ENCODE data around the gene R3HDM2. TPM values are rescaled to one million over a fixed set of nuclear protein-coding genes. Genes with fewer than 3 reads are reported as not detected.
A peak's percentile ranks its signal among the peaks of the same experiment; 100 is the strongest.
"Not testable (repeated sequence)": the region's sequence is repeated elsewhere in the genome, so short reads cannot be mapped to it uniquely, and the experiment has no call there.

The R3HDM2 gene
- total and polyA plus RNA-seq, 2 donors (not counting 1 experiment from before 2014, with no cell fraction given) = 104 to 129 TPM

GRCh38 chr12:57429473-57430111, 1.3 kb downstream of the R3HDM2 start:
- intact Hi-C loops (cut with micrococcal nuclease) = loop anchor here (2.0 kb wide), 1 partner anchor 57 kb away; no protein-coding TSS in a partner anchor
- ATAC-seq (ENCODE audit: low read depth) (no peak), DNase-seq (peak; percentile 25)
- Mint-ChIP-seq H3K9me3 (ENCODE audit: insufficient read depth) (no peaks in the 10 kb centered on the region), H3K27ac (peak overlapping the region; percentile 99), H3K4me3 (peak overlapping the region; percentile 99), H3K27me3 (no peaks in the 10 kb centered on the region), H3K4me1 (peaks cover 44% of the 10 kb centered on the region)
- Histone ChIP-seq H3K27me3 (replicated peaks in 1 of 4; ENCODE audit: control extremely low read depth in 1 of 4, control insufficient read depth in 3 of 4, insufficient read depth in 4 of 4, low read length in 3 of 4) (no peaks in the 10 kb centered on the region), H2AFZ (ENCODE audit: insufficient read depth, low read depth, low read length, poor library complexity, severe bottlenecking) (peak overlapping the region; percentile 84), H4K20me1 (ENCODE audit: control insufficient read depth, insufficient read depth, low read length, poor library complexity, severe bottlenecking) (peaks cover 9% of the 10 kb centered on the region), H3K4me2 (replicated peaks; ENCODE audit: low read depth, low read length, poor library complexity, severe bottlenecking) (peak overlapping the region; percentile 81), H3K79me2 (ENCODE audit: control insufficient read depth, insufficient read depth, low read length) (peaks cover 37% of the 10 kb centered on the region), H3K36me3 (replicated peaks in 1 of 2; ENCODE audit: control extremely low read depth in 1 of 2, control insufficient read depth in 1 of 2, extremely low read depth in 1 of 2, insufficient read depth in 2 of 2, low read length in 1 of 2) (no peaks in the 10 kb centered on the region), H3K9ac (ENCODE audit: low read length) (peak overlapping the region; percentile 76), H3K4me1 (ENCODE audit: control insufficient read depth in 2 of 2, insufficient read depth in 2 of 2, low read length in 2 of 2) (peaks cover 13 to 19% of the 10 kb centered on the region in 2 donors), H3K4me3 (ENCODE audit: control extremely low read depth in 1 of 5, extremely low read depth in 1 of 5, insufficient read depth in 1 of 5, low read depth in 2 of 5, low read length in 4 of 5) (peak overlapping the region; percentile 60 to 94 (median 64)), H3K27ac (ENCODE audit: low read length in 2 of 2) (peak overlapping the region; percentile 96), H3K9me3 (ENCODE audit: control extremely low read depth in 1 of 3, control insufficient read depth in 2 of 3, insufficient read depth in 1 of 3, low read length in 2 of 3) (no peaks in the 10 kb centered on the region)
- WGBS (ENCODE audit: insufficient coverage) = 70% methylated on average over 1 of the region's 9 CpGs
- no peak for TF ChIP-seq EZH2 (IDR thresholded peaks at IDR 0.05; ENCODE audit: borderline replicate concordance, insufficient read depth, low read depth, low read length, poor library complexity, severe bottlenecking)
- no peak for TF ChIP-seq CTCF (IDR thresholded peaks at IDR 0.05)
- POLR2A ChIA-PET = interaction anchor here (0.5 to 0.6 kb wide), 4 partner anchors 28 to 336 kb away, joined by 3 to 10 read pairs (median 4); no protein-coding TSS in a partner anchor
- CTCF ChIA-PET = interaction anchor here (0.8 to 1.2 kb wide), 5 partner anchors 11 to 187 kb away, joined by 3 to 10 read pairs (median 3); partner anchors contain the start of gene GLI1

DNA sequence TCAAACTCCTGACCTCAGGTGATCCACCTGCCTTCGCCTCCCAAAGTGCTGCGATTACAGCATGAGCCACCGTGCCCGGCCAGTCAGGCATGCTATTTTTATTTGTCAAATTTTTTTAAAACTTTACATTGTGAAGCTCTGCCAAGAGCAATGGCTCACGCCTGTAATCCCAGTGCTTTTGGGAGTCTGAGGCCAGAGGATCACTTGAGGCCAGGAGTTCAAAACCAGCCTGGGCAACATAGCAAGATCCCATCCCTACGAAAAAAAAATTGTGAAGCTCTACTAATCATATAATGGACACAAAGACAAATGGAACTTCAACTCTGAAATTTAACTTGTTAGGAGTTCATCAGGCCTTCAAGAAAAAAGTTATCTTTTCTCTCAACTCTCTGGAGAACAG, 1.9 kb downstream of the R3HDM2 start:
- Histone ChIP-seq H3K27ac (ENCODE audit: low read length in 2 of 2) (peak overlapping the region; percentile 96), H4K20me1 (ENCODE audit: control insufficient read depth, insufficient read depth, low read length, poor library complexity, severe bottlenecking) (peaks cover 14% of the 10 kb centered on the region), H3K36me3 (replicated peaks in 1 of 2; ENCODE audit: control extremely low read depth in 1 of 2, control insufficient read depth in 1 of 2, extremely low read depth in 1 of 2, insufficient read depth in 2 of 2, low read length in 1 of 2) (peaks cover 0 to 3% of the 10 kb centered on the region in 2 experiments), H3K27me3 (replicated peaks in 1 of 4; ENCODE audit: control extremely low read depth in 1 of 4, control insufficient read depth in 3 of 4, insufficient read depth in 4 of 4, low read length in 3 of 4) (no peaks in the 10 kb centered on the region), H3K4me3 (ENCODE audit: control extremely low read depth in 1 of 5, extremely low read depth in 1 of 5, insufficient read depth in 1 of 5, low read depth in 2 of 5, low read length in 4 of 5) (no peak overlapping the region), H3K79me2 (ENCODE audit: control insufficient read depth, insufficient read depth, low read length) (peaks cover 43% of the 10 kb centered on the region), H3K9me3 (ENCODE audit: control extremely low read depth in 1 of 3, control insufficient read depth in 2 of 3, insufficient read depth in 1 of 3, low read length in 2 of 3) (no peaks in the 10 kb centered on the region), H3K4me2 (replicated peaks; ENCODE audit: low read depth, low read length, poor library complexity, severe bottlenecking) (peak overlapping the region; percentile 81), H3K4me1 (ENCODE audit: control insufficient read depth in 2 of 2, insufficient read depth in 2 of 2, low read length in 2 of 2) (peaks cover 13 to 19% of the 10 kb centered on the region in 2 donors), H2AFZ (ENCODE audit: insufficient read depth, low read depth, low read length, poor library complexity, severe bottlenecking) (no peak overlapping the region), H3K9ac (ENCODE audit: low read length) (no peak overlapping the region)
- peak overlapping the region; percentile 99 for H3K4me3 Mint-ChIP-seq
- ChIA-PET CTCF (no interaction called here), POLR2A (interaction anchor here (0.7 kb wide), 2 partner anchors 35 to 72 kb away, joined by 4 to 5 read pairs; no protein-coding TSS in a partner anchor)
- no peak for DNase-seq
- H3K27ac Mint-ChIP-seq = peak overlapping the region; percentile 84
- 97% methylated on average over 3 of the region's 6 CpGs for WGBS (ENCODE audit: insufficient coverage)
- H3K27me3 Mint-ChIP-seq = no peaks in the 10 kb centered on the region
- ATAC-seq (ENCODE audit: low read depth) = no peak
- peaks cover 45% of the 10 kb centered on the region for H3K4me1 Mint-ChIP-seq
- H3K9me3 Mint-ChIP-seq (ENCODE audit: insufficient read depth) = no peaks in the 10 kb centered on the region
- TF ChIP-seq EZH2 (IDR thresholded peaks at IDR 0.05; ENCODE audit: borderline replicate concordance, insufficient read depth, low read depth, low read length, poor library complexity, severe bottlenecking) (no peak), CTCF (IDR thresholded peaks at IDR 0.05) (no peak)
- intact Hi-C loops (cut with micrococcal nuclease) = no loop called here

DNA sequence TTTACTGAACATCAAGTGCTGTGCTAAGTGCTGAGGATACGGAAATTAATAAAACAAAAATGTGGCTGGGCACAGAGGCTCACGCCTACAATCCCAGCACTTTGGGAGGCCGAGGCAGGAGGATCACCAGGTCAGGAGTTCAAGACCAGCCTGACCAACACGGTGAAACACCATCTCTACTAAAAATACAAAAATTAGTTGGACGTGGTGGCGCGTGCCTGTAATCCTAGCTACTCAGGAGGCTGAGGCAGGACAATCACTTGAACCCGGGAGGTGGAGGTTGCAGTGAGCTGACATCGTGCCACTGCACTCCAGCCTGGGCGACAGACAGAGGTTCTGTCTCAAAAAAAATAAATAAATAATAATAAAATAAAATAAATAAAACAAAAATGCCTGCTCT, 3.9 kb downstream of the R3HDM2 start:
- H3K9me3 ChIP-seq (ENCODE audit: control extremely low read depth in 1 of 3, control insufficient read depth in 2 of 3, insufficient read depth in 1 of 3, low read length in 2 of 3); H3K9ac ChIP-seq (ENCODE audit: low read length); intact Hi-C loops (cut with micrococcal nuclease); H3K4me3 Mint-ChIP-seq; H3K27me3 Mint-ChIP-seq; H3K9me3 Mint-ChIP-seq (ENCODE audit: insufficient read depth); DNase-seq; H3K27ac Mint-ChIP-seq; H2AFZ ChIP-seq (ENCODE audit: insufficient read depth, low read depth, low read length, poor library complexity, severe bottlenecking); H3K27ac ChIP-seq (ENCODE audit: low read length in 2 of 2); ATAC-seq (ENCODE audit: low read depth); H3K4me3 ChIP-seq (ENCODE audit: control extremely low read depth in 1 of 5, extremely low read depth in 1 of 5, insufficient read depth in 1 of 5, low read depth in 2 of 5, low read length in 4 of 5); H3K27me3 ChIP-seq (replicated peaks in 1 of 4; ENCODE audit: control extremely low read depth in 1 of 4, control insufficient read depth in 3 of 4, insufficient read depth in 4 of 4, low read length in 3 of 4); H3K4me2 ChIP-seq (replicated peaks; ENCODE audit: low read depth, low read length, poor library complexity, severe bottlenecking): not testable (repeated sequence)
- WGBS (ENCODE audit: insufficient coverage) = 100% methylated on average over 2 of the region's 10 CpGs
- peaks cover 61% of the 10 kb centered on the region for H3K79me2 ChIP-seq (ENCODE audit: control insufficient read depth, insufficient read depth, low read length)
- H3K4me1 ChIP-seq (ENCODE audit: control insufficient read depth in 2 of 2, insufficient read depth in 2 of 2, low read length in 2 of 2) = peaks cover 13 to 19% of the 10 kb centered on the region in 2 donors
- ChIA-PET CTCF (interaction anchor here (0.5 to 0.9 kb wide), 3 partner anchors 32 to 162 kb away, joined by 3 to 5 read pairs (median 3); no protein-coding TSS in a partner anchor), POLR2A (interaction anchor here (0.7 kb wide), 1 partner anchor 244 kb away, joined by 3 read pairs; no protein-coding TSS in a partner anchor)
- H4K20me1 ChIP-seq (ENCODE audit: control insufficient read depth, insufficient read depth, low read length, poor library complexity, severe bottlenecking) = peaks cover 23% of the 10 kb centered on the region
- H3K36me3 ChIP-seq (replicated peaks in 1 of 2; ENCODE audit: control extremely low read depth in 1 of 2, control insufficient read depth in 1 of 2, extremely low read depth in 1 of 2, insufficient read depth in 2 of 2, low read length in 1 of 2) = peaks cover 3 to 12% of the 10 kb centered on the region in 2 experiments
- H3K4me1 Mint-ChIP-seq = peaks cover 43% of the 10 kb centered on the region

Measured in B cell (primary cell).